ENCODE results near the gene GALNT10.

GALNT10 gene

GRCh38 chr5:154309805-154310204 is 119.3 kb downstream of the GALNT10 start:
- Histone ChIP-seq H4K91ac (ENCODE audit: low read depth, low read length, poor library complexity) (no peak overlapping the region), H2AK5ac (ENCODE audit: low read depth, low read length) (no peak overlapping the region), H3K79me1 (ENCODE audit: low read depth, low read length) (no peaks in the 10 kb centered on the region), H3K9me3 (replicated peaks in 1 of 2; ENCODE audit: control insufficient read depth in 2 of 2, insufficient read depth in 1 of 2, low read depth in 1 of 2, low read length in 2 of 2) (peaks cover 0 to 13% of the 10 kb centered on the region in 2 donors), H2AFZ (ENCODE audit: low read length) (no peak overlapping the region), H3K9ac (ENCODE audit: low read depth, low read length, poor library complexity) (no peak overlapping the region), H3K4ac (ENCODE audit: low read length) (no peak overlapping the region), H3K27me3 (ENCODE audit: control insufficient read depth in 3 of 3, insufficient read depth in 3 of 3, low read depth in 1 of 3, low read length in 3 of 3) (no peaks in the 10 kb centered on the region), H3K18ac (ENCODE audit: low read length) (no peak overlapping the region), H4K8ac (ENCODE audit: low read depth, low read length) (no peak overlapping the region), H3K14ac (ENCODE audit: low read length) (no peak overlapping the region), H3K4me3 (ENCODE audit: low read length in 2 of 2) (no peak overlapping the region), H2BK120ac (ENCODE audit: low read depth, low read length) (no peak overlapping the region), H2BK12ac (ENCODE audit: low read length) (no peak overlapping the region), H2BK15ac (ENCODE audit: low read length) (no peak overlapping the region), H3K27ac (replicated peaks; ENCODE audit: low read length) (no peak overlapping the region), H3K4me1 (ENCODE audit: control insufficient read depth in 2 of 2, insufficient read depth in 1 of 2, low read depth in 1 of 2, low read length in 2 of 2) (no peaks in the 10 kb centered on the region), H3K23ac (ENCODE audit: low read depth, low read length, poor library complexity) (no peak overlapping the region), H3K4me2 (ENCODE audit: insufficient read depth, low read length, poor library complexity, severe bottlenecking) (no peak overlapping the region), H3K36me3 (replicated peaks in 1 of 2; ENCODE audit: control insufficient read depth in 2 of 2, insufficient read depth in 2 of 2, low read length in 2 of 2) (no peaks in the 10 kb centered on the region), H2BK5ac (ENCODE audit: low read length) (no peak overlapping the region)
- WGBS, 2 donors (ENCODE audit: extremely low coverage in 2 of 2, insufficient read length in 2 of 2, insufficient replicate concordance in 1 of 2) = no CpG with 5 or more reads among the region's 8 CpGs
- no peak for DNase-seq (ENCODE audit: low spot score)

GRCh38 chr5:154311362-154311761 is 120.8 kb downstream of the GALNT10 start:
- no peak overlapping the region for H3K18ac ChIP-seq (ENCODE audit: low read length)
- no peak overlapping the region for H3K23ac ChIP-seq (ENCODE audit: low read depth, low read length, poor library complexity)
- H3K27me3 ChIP-seq (ENCODE audit: control insufficient read depth in 3 of 3, insufficient read depth in 3 of 3, low read depth in 1 of 3, low read length in 3 of 3) = no peaks in the 10 kb centered on the region
- H3K14ac ChIP-seq (ENCODE audit: low read length) = no peak overlapping the region
- WGBS, 2 donors (ENCODE audit: extremely low coverage in 2 of 2, insufficient read length in 2 of 2, insufficient replicate concordance in 1 of 2) = no CpG with 5 or more reads among the region's 5 CpGs
- no peak overlapping the region for H2AK5ac ChIP-seq (ENCODE audit: low read depth, low read length)
- H4K8ac ChIP-seq (ENCODE audit: low read depth, low read length) = no peak overlapping the region
- H3K79me1 ChIP-seq (ENCODE audit: low read depth, low read length) = no peaks in the 10 kb centered on the region
- no peak overlapping the region for H2AFZ ChIP-seq (ENCODE audit: low read length)
- H3K9me3 ChIP-seq (replicated peaks in 1 of 2; ENCODE audit: control insufficient read depth in 2 of 2, insufficient read depth in 1 of 2, low read depth in 1 of 2, low read length in 2 of 2) = no peaks in the 10 kb centered on the region
- H2BK5ac ChIP-seq (ENCODE audit: low read length) = no peak overlapping the region
- H3K4ac ChIP-seq (ENCODE audit: low read length) = no peak overlapping the region
- no peaks in the 10 kb centered on the region for H3K36me3 ChIP-seq (replicated peaks in 1 of 2; ENCODE audit: control insufficient read depth in 2 of 2, insufficient read depth in 2 of 2, low read length in 2 of 2)
- H3K4me1 ChIP-seq (ENCODE audit: control insufficient read depth in 2 of 2, insufficient read depth in 1 of 2, low read depth in 1 of 2, low read length in 2 of 2) = no peaks in the 10 kb centered on the region
- no peak overlapping the region for H2BK12ac ChIP-seq (ENCODE audit: low read length)
- no peak overlapping the region for H3K27ac ChIP-seq (replicated peaks; ENCODE audit: low read length)
- H2BK15ac ChIP-seq (ENCODE audit: low read length) = no peak overlapping the region
- H4K91ac ChIP-seq (ENCODE audit: low read depth, low read length, poor library complexity) = no peak overlapping the region
- H3K4me2 ChIP-seq (ENCODE audit: insufficient read depth, low read length, poor library complexity, severe bottlenecking) = no peak overlapping the region
- no peak overlapping the region for H3K9ac ChIP-seq (ENCODE audit: low read depth, low read length, poor library complexity)
- no peak overlapping the region for H3K4me3 ChIP-seq (ENCODE audit: low read length in 2 of 2)
- H2BK120ac ChIP-seq (ENCODE audit: low read depth, low read length) = no peak overlapping the region
- no peak for DNase-seq (ENCODE audit: low spot score)

- Histone ChIP-seq H3K27me3 (ENCODE audit: control insufficient read depth in 3 of 3, insufficient read depth in 3 of 3, low read depth in 1 of 3, low read length in 3 of 3) (no peaks in the 10 kb centered on the region), H3K4me2 (ENCODE audit: insufficient read depth, low read length, poor library complexity, severe bottlenecking) (no peak overlapping the region), H3K79me1 (ENCODE audit: low read depth, low read length) (no peaks in the 10 kb centered on the region), H2BK5ac (ENCODE audit: low read length) (no peak overlapping the region), H3K4ac (ENCODE audit: low read length) (no peak overlapping the region), H2BK12ac (ENCODE audit: low read length) (no peak overlapping the region), H3K4me1 (ENCODE audit: control insufficient read depth in 2 of 2, insufficient read depth in 1 of 2, low read depth in 1 of 2, low read length in 2 of 2) (no peaks in the 10 kb centered on the region), H3K14ac (ENCODE audit: low read length) (no peak overlapping the region), H3K23ac (ENCODE audit: low read depth, low read length, poor library complexity) (no peak overlapping the region), H3K9me3 (replicated peaks in 1 of 2; ENCODE audit: control insufficient read depth in 2 of 2, insufficient read depth in 1 of 2, low read depth in 1 of 2, low read length in 2 of 2) (no peaks in the 10 kb centered on the region), H4K91ac (ENCODE audit: low read depth, low read length, poor library complexity) (no peak overlapping the region), H2BK15ac (ENCODE audit: low read length) (no peak overlapping the region), H3K27ac (replicated peaks; ENCODE audit: low read length) (no peak overlapping the region), H3K36me3 (replicated peaks in 1 of 2; ENCODE audit: control insufficient read depth in 2 of 2, insufficient read depth in 2 of 2, low read length in 2 of 2) (no peaks in the 10 kb centered on the region), H3K18ac (ENCODE audit: low read length) (no peak overlapping the region), H2AFZ (ENCODE audit: low read length) (no peak overlapping the region), H2AK5ac (ENCODE audit: low read depth, low read length) (no peak overlapping the region), H2BK120ac (ENCODE audit: low read depth, low read length) (no peak overlapping the region), H4K8ac (ENCODE audit: low read depth, low read length) (no peak overlapping the region), H3K9ac (ENCODE audit: low read depth, low read length, poor library complexity) (no peak overlapping the region), H3K4me3 (ENCODE audit: low read length in 2 of 2) (no peak overlapping the region)
- WGBS, 2 donors (ENCODE audit: extremely low coverage in 2 of 2, insufficient read length in 2 of 2, insufficient replicate concordance in 1 of 2) = no CpG with 5 or more reads among the region's 3 CpGs
- no peak for DNase-seq (ENCODE audit: low spot score)
Observed at GRCh38 chr5:154312000-154312399, 121.5 kb downstream of the GALNT10 start.

- Histone ChIP-seq H3K23ac (ENCODE audit: low read depth, low read length, poor library complexity) (no peak overlapping the region), H4K8ac (ENCODE audit: low read depth, low read length) (no peak overlapping the region), H2AK5ac (ENCODE audit: low read depth, low read length) (no peak overlapping the region), H2BK120ac (ENCODE audit: low read depth, low read length) (no peak overlapping the region), H2BK5ac (ENCODE audit: low read length) (no peak overlapping the region), H3K18ac (ENCODE audit: low read length) (no peak overlapping the region), H3K9me3 (replicated peaks in 1 of 2; ENCODE audit: control insufficient read depth in 2 of 2, insufficient read depth in 1 of 2, low read depth in 1 of 2, low read length in 2 of 2) (no peaks in the 10 kb centered on the region), H3K4ac (ENCODE audit: low read length) (no peak overlapping the region), H3K27ac (replicated peaks; ENCODE audit: low read length) (no peak overlapping the region), H3K4me3 (ENCODE audit: low read length in 2 of 2) (no peak overlapping the region), H2BK15ac (ENCODE audit: low read length) (no peak overlapping the region), H3K9ac (ENCODE audit: low read depth, low read length, poor library complexity) (no peak overlapping the region), H3K27me3 (ENCODE audit: control insufficient read depth in 3 of 3, insufficient read depth in 3 of 3, low read depth in 1 of 3, low read length in 3 of 3) (no peaks in the 10 kb centered on the region), H2AFZ (ENCODE audit: low read length) (no peak overlapping the region), H3K79me1 (ENCODE audit: low read depth, low read length) (no peaks in the 10 kb centered on the region), H2BK12ac (ENCODE audit: low read length) (no peak overlapping the region), H3K14ac (ENCODE audit: low read length) (no peak overlapping the region), H3K4me1 (ENCODE audit: control insufficient read depth in 2 of 2, insufficient read depth in 1 of 2, low read depth in 1 of 2, low read length in 2 of 2) (no peaks in the 10 kb centered on the region), H3K4me2 (ENCODE audit: insufficient read depth, low read length, poor library complexity, severe bottlenecking) (no peak overlapping the region), H3K36me3 (replicated peaks in 1 of 2; ENCODE audit: control insufficient read depth in 2 of 2, insufficient read depth in 2 of 2, low read length in 2 of 2) (no peaks in the 10 kb centered on the region), H4K91ac (ENCODE audit: low read depth, low read length, poor library complexity) (no peak overlapping the region)
- DNase-seq (ENCODE audit: low spot score) = no peak
Observed at GRCh38 chr5:154312576-154312975, 122.0 kb downstream of the GALNT10 start.
